HTERT RPE-1 (cell line): ENCODE results near the gene MAP1B.

ENCODE experiments used
- in situ Hi-C: fragments of 300-500 bp; cut with MboI; formaldehyde crosslinking; loops from 4 replicates; pipeline ENCODE4 v1.14.3; 2020; ENCODE audit warnings: low sequenced_read_pairs

MAP1B gene

DNA sequence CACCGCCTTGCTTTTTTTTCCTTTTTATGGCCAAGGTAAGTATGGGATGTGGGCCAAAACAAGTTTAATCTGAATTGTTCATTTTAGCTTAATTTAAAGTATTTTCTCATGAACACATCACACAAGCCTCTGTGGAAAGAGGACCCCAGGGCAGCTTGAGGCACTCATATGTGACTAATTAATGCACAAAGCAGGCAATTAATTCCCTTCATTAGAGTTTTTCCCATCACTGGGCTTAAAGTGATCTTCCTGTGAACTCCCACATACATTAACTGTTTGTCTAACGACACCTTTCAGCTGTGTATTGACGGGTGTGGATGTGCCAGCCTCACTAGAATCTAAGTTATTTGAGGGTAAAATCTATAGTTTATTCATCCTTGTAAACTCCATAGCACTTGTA is 109.5 kb downstream of the MAP1B start:
- in situ Hi-C loops: no loop called here

- in situ Hi-C loops: no loop called here
These were observed 113.8 kb downstream of the MAP1B start for GRCh38 chr5:72221099-72221498.

DNA sequence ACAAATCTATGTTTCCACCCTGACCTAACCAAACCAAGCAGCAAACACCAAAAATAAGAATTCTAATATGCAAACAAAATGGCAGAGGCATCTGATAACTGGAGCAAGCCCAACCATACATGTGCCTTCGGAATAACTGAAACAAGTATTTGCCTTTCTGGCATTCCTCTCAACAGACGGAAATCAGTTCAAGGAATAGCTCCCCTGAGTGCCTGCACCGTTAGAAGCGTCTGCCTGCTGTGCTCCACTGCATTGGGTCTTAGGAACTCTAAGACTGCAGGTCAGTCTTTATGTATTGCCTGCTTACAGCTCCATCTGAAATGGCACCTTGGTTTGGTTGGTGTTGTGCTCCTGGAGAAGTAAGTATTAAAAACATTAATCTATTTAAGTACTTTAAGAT is 114.3 kb downstream of the MAP1B start:
- in situ Hi-C loops: no loop called here

- in situ Hi-C loops: no loop called here
These were observed 115.2 kb downstream of the MAP1B start for GRCh38 chr5:72222521-72222920.

- in situ Hi-C loops: no loop called here
These were observed 116.1 kb downstream of the MAP1B start for GRCh38 chr5:72223371-72223770.

GRCh38 chr5:72224946-72225463 is 117.7 kb downstream of the MAP1B start:
- in situ Hi-C loops: no loop called here

DNA sequence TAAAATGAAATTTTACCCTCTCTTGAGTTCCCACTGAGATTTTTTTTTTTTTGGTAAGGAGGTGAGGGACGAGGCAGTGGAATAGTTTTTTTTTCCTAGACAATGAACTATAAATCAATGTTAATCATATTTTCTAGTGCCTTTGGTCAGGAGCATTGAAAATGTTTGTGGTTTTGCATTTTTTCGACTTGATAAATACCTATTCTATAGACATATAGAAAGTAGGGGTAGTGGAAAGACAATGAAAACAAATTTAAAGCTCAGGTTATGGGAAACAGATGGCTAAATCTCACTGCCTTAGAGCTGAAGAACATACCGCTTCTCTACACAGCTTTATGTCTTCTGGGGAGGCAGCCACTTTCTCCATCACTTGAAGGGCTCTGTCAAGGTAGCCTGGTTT is 118.5 kb downstream of the MAP1B start:
- in situ Hi-C loops: no loop called here

GRCh38 chr5:72226950-72227349 is 119.7 kb downstream of the MAP1B start:
- in situ Hi-C loops: no loop called here

GRCh38 chr5:72228960-72229359 is 121.7 kb downstream of the MAP1B start:
- in situ Hi-C loops: no loop called here

- in situ Hi-C loops: no loop called here
These were observed 124.9 kb downstream of the MAP1B start for GRCh38 chr5:72231991-72232703.

- in situ Hi-C loops: no loop called here
These were observed 125.6 kb downstream of the MAP1B start for GRCh38 chr5:72232838-72233237.

DNA sequence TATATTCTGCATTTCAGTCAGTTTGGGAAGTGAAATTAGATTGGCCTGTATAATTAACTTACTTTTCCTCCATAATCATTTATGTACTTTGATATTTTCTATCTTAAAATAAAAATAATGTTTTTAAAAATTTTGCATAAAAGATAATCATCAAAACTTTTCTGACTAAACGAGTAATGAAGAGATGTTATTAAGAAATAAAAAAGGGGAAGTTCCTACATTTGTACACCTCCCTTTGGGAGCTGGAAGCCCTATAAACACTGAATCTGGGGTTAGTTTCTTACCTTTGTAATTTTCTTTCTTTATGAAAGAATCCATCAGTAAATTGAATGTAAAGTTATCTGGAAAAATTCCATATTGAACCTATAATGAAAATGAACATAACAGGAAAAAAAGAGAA is 126.6 kb downstream of the MAP1B start:
- in situ Hi-C loops: no loop called here

DNA sequence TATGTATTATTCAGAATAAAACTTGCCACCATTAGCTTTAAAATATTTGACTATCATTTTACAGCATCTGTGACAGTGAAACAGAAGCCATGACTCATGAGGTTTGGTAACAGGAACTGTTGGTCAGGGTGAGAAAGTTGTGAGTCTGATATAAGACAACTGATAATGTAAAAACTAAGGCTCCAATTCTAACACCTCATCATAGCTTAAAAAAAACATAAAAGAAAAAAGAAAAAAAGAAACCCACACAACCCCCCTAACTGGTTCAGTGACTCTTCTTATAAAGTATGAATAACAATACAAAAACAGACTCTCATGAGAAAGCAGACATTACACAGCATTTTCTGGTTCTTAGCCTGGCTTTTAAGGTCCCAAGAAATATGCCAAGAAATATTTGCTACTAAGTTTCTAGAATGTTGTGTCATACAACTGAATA is 127.0 kb downstream of the MAP1B start:
- in situ Hi-C loops: no loop called here

DNA sequence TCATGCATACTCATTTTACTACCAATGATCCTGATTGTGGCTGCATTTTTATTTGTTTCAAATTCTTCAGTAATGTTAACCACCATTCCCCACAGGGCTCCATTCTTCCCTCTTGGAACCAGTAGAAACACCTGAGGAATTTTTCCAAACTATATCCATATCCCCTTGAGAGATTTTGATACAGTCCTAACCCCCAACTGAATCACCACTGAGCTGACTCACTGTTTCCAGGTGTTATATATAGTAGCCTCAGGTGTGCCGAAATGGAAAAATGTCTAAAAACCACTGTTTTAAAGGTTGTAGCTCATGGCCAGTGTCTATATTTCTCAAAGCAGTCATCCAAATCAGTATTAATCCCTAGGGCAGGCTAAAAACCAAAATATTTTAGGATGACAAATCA is 127.6 kb downstream of the MAP1B start:
- in situ Hi-C loops: no loop called here

DNA sequence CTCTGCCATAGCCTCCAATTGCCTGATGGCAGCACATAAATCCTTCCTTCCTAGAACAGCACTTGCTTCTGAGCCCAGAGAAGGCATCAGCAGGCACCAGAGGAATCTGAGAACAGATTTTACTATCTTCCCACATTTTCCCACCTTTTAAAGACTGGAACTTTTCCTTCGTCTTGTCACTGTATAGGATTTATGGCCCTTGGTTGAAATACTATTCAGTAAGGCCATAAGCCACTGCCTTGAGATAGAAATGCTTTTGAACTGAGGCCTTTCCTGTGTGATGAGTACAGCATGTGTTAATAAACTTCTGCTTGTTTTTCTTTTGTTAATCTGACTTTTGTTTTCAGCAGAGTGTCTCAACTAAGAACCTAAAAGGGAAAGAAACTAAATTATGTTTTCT is 128.4 kb downstream of the MAP1B start:
- in situ Hi-C loops: no loop called here

- in situ Hi-C loops: no loop called here
These were observed 130.1 kb downstream of the MAP1B start for GRCh38 chr5:72237415-72237814.

- in situ Hi-C loops: no loop called here
These were observed 130.6 kb downstream of the MAP1B start for GRCh38 chr5:72237879-72238278.

- in situ Hi-C loops: no loop called here
These were observed 131.6 kb downstream of the MAP1B start for GRCh38 chr5:72238712-72239445.

DNA sequence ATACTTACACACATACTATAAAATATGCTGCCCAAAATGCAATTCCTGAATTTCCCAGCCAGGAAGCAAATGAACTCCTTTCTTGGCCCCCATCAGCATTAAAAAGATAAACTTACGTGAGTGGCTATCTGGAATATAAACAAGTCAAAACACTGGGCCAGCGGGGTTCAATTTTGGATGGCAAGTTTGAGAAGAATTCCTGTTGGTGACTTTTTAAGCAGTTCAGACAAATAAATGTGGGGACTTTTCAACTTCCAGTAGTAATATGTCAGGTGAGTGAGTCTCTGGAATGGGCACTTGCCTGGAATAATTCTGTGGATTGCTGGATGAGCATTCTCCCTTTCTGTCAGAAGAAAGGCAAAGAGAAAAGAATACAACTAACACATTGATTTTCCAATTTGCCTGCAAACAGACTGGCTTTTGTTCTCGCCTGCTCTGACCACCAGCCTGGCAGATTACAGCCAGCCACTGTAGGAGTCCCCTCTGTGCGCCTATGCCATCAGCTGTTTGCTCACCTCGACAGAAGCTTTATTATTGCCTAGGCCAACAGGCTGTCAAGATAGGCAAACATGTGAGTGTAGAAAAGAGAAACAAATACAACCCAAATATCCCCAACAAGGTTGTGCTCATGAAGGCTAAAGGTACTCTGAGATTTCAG is 134.2 kb downstream of the MAP1B start:
- in situ Hi-C loops: no loop called here

GRCh38 chr5:72242796-72243475 is 135.7 kb downstream of the MAP1B start:
- in situ Hi-C loops: no loop called here

GRCh38 chr5:72243706-72244105 is 136.4 kb downstream of the MAP1B start:
- in situ Hi-C loops: no loop called here
